HCT116 (cell line): Measurements from ENCODE around the gene SUPT3H. TPM values are rescaled to one million over a fixed set of nuclear protein-coding genes. Genes with fewer than 3 reads are reported as not detected.
A peak's percentile ranks its signal among the peaks of the same experiment; 100 is the strongest.

Source experiments
- ATAC-seq: fragments of 200-7000 bp; cut with Tn5 transposase; 2 replicates; pipeline ENCODE4 v1.9.1; 2020; ENCODE audit warnings: mild to moderate bottlenecking, moderate library complexity
- BruUV-seq: library from RNA; stranded (reverse); fragments of 400-500 nt; replicated peaks from 2 replicates; lab custom pipeline; 2021; lab: Mats Ljungman, UMichigan
- CTCF ChIA-PET: fragments of 300-600 bp; sonication (Branson Sonifier 250); formaldehyde crosslinking; loops from one replicate; lab custom pipeline; 2021; ENCODE audit warnings: antibody characterized with exemption; lab: Charles Lee
- POLR2A ChIA-PET: fragments of 300-600, 350-600 bp; sonication (Branson Sonifier 250); formaldehyde crosslinking; loops from one replicate; lab custom pipeline; 2021; ENCODE audit warnings: antibody characterized with exemption; lab: Charles Lee
- RAD21 ChIA-PET, 2 experiments: fragments of 300-600 bp; sonication (Branson Sonifier 250); formaldehyde crosslinking; loops; one replicate each; lab custom pipeline; 2023; ENCODE audit warnings: low total read pairs in 2 of 2; ENCODE audit not compliant: uncharacterized antibody in 2 of 2, unreplicated experiment in 2 of 2, low non-redundant PET in 1 of 2; lab: Charles Lee
- DNase-seq: peaks from one replicate; pipeline ENCODE4 v3.0.0-alpha.2; 2010; ENCODE audit warnings: low read depth, low spot score
- H2AFZ ChIP-seq: fragments of 200-600 bp; shearing (Covaris generic), sonication (generic); 2 replicates; pipeline ENCODE4 v1.6.1; 2017; ENCODE audit warnings: low read depth, mixed run types, mixed read lengths, antibody characterized with exemption, low read length; ENCODE audit not compliant: poor library complexity, severe bottlenecking
- H3K27ac ChIP-seq: 2 replicates; pipeline ENCODE4 v1.5.1; 2012; ENCODE audit warnings: low read depth, low read length
- H3K27me3 ChIP-seq: fragments of 200-600 bp; sonication (generic); 2 replicates; pipeline ENCODE4 v1.6.1; 2016; ENCODE audit warnings: mixed run types, low read length, mixed read lengths; ENCODE audit not compliant: insufficient read depth
- H3K36me3 ChIP-seq, 2 experiments: fragments of 200-500 bp in 1 of 2; fragments of 200-600 bp in 1 of 2; sonication (Bioruptor generic) in 1 of 2; sonication (generic) in 1 of 2; 2 replicates each; pipeline versions ENCODE4 v1.5.1 to v1.6.1; 2014 to 2016; ENCODE audit warnings: low read length in 2 of 2, inconsistent platforms in 1 of 2, mixed read lengths in 1 of 2, mixed run types in 1 of 2; ENCODE audit not compliant: insufficient read depth in 2 of 2, control insufficient read depth in 1 of 2
- H3K4me1 ChIP-seq, 2 experiments: fragments of 200-600 bp in 1 of 2; sonication (generic) in 1 of 2; 2 replicates each; pipeline versions ENCODE4 v1.5.1 to v1.6.1; 2012 to 2017; ENCODE audit warnings: low read length in 2 of 2, inconsistent platforms in 1 of 2, mild to moderate bottlenecking in 1 of 2, mixed read lengths in 1 of 2, mixed run types in 1 of 2, moderate library complexity in 1 of 2; ENCODE audit not compliant: insufficient read depth in 2 of 2, control insufficient read depth in 1 of 2
- H3K4me2 ChIP-seq: fragments of 200-600 bp; sonication (generic); 2 replicates; pipeline ENCODE4 v1.6.1; 2017; ENCODE audit warnings: mixed run types, low read length, mixed read lengths
- H3K4me3 ChIP-seq, 2 experiments: fragments of 200-600 bp in 1 of 2; sonication (generic) in 1 of 2; replicated peaks in 1 of 2; 2 replicates each; pipeline ENCODE4 v1.5.1; 2011 to 2016; ENCODE audit warnings: low read length in 2 of 2, control low read depth in 1 of 2, low read depth in 1 of 2, mild to moderate bottlenecking in 1 of 2, mixed read lengths in 1 of 2, mixed run types in 1 of 2
- H3K79me2 ChIP-seq: fragments of 200-600 bp; sonication (generic); 2 replicates; pipeline ENCODE4 v1.6.1; 2017; ENCODE audit warnings: mild to moderate bottlenecking, mixed run types, low read length, moderate library complexity, mixed read lengths; ENCODE audit not compliant: insufficient read depth
- H3K9ac ChIP-seq: fragments of 200-600 bp; sonication (generic); 2 replicates; pipeline ENCODE4 v1.6.1; 2016; ENCODE audit warnings: low read length, mixed read lengths
- H3K9me2 ChIP-seq: fragments of 200-600 bp; sonication (generic), shearing (Covaris generic); 2 replicates; pipeline ENCODE4 v1.6.1; 2017; ENCODE audit warnings: mixed run types, mild to moderate bottlenecking, moderate library complexity; ENCODE audit not compliant: insufficient read depth
- H3K9me3 ChIP-seq, 2 experiments: fragments of 200-500 bp in 1 of 2; fragments of 200-600 bp in 1 of 2; sonication (Bioruptor generic) in 1 of 2; sonication (generic) in 1 of 2; 2 replicates each; pipeline ENCODE4 v1.6.1; 2014 to 2017; ENCODE audit warnings: low read length in 2 of 2, mixed read lengths in 2 of 2, inconsistent platforms in 1 of 2, low read depth in 1 of 2, mild to moderate bottlenecking in 1 of 2, mixed run types in 1 of 2, moderate library complexity in 1 of 2; ENCODE audit not compliant: control insufficient read depth in 1 of 2, insufficient read depth in 1 of 2
- H4K20me1 ChIP-seq: fragments of 200-600 bp; sonication (generic), shearing (Covaris generic); 2 replicates; pipeline ENCODE4 v1.6.1; 2017; ENCODE audit warnings: mixed run types, mild to moderate bottlenecking, moderate library complexity; ENCODE audit not compliant: insufficient read depth
- CBX3 ChIP-seq: IDR thresholded peaks from 2 replicates; pipeline ENCODE4 v1.6.1; 2012; ENCODE audit warnings: low read depth
- EGR1 ChIP-seq: IDR thresholded peaks from 2 replicates; pipeline ENCODE4 v1.6.1; 2012; ENCODE audit warnings: low read depth
- ELF1 ChIP-seq: IDR thresholded peaks from 2 replicates; pipeline ENCODE4 v1.6.1; 2012; ENCODE audit warnings: low read depth, borderline replicate concordance
- FOSL1 ChIP-seq: IDR thresholded peaks from 2 replicates; pipeline ENCODE4 v1.6.1; 2012; ENCODE audit warnings: low read depth
- JUND ChIP-seq: IDR thresholded peaks from 2 replicates; pipeline ENCODE4 v1.6.1; 2012
- POLR2A ChIP-seq: IDR thresholded peaks from 2 replicates; pipeline ENCODE4 v1.7.0; 2011; ENCODE audit warnings: borderline replicate concordance; ENCODE audit not compliant: insufficient read depth, insufficient read length; ENCODE audit errors: extremely low read depth
- RAD21 ChIP-seq: IDR thresholded peaks from 2 replicates; pipeline ENCODE4 v1.6.1; 2012; ENCODE audit warnings: low read depth, mild to moderate bottlenecking
- SRF ChIP-seq: IDR thresholded peaks from 2 replicates; pipeline ENCODE4 v1.6.1; 2012; ENCODE audit warnings: low read depth
- TCF7L2 ChIP-seq: IDR thresholded peaks from 2 replicates; pipeline ENCODE4 v1.7.0; 2011; ENCODE audit warnings: borderline replicate concordance, inconsistent platforms; ENCODE audit not compliant: insufficient read depth, insufficient read length; ENCODE audit errors: extremely low read depth
- YY1 ChIP-seq: IDR thresholded peaks from 2 replicates; pipeline ENCODE4 v1.6.1; 2011; ENCODE audit warnings: low read length, low read depth, moderate library complexity, mild to moderate bottlenecking; ENCODE audit not compliant: insufficient replicate concordance; ENCODE audit errors: extremely low read depth
- ZFX ChIP-seq: fragments of 450-650 bp; IDR thresholded peaks from 2 replicates; pipeline ENCODE4 v1.6.1; 2017
- intact Hi-C: fragments of 100-400 bp; cut with micrococcal nuclease; formaldehyde crosslinking; loops from 2 replicates; pipeline ENCODE4 v1.10.0; 2022
- total RNA-seq: library from RNA; stranded (reverse); gene quantifications from one replicate; pipeline ENCODE4 v1.2.1, GENCODE V29; 2021; ENCODE audit not compliant: unreplicated experiment
- TF ChIP-seq, protein P1 (sequence below), 3 experiments: fragments of 200-600 bp in 1 of 3; sonication (generic) in 1 of 3; IDR thresholded peaks in 2 of 3; conservative IDR thresholded peaks in 1 of 3; 2 replicates each; pipeline ENCODE4 v1.5.1; 2012 to 2017; ENCODE audit warnings: low read depth in 2 of 3, low read length in 2 of 3, antibody characterized with exemption in 1 of 3, borderline replicate concordance in 1 of 3, control low read depth in 1 of 3, mild to moderate bottlenecking in 1 of 3, mixed read lengths in 1 of 3, mixed run types in 1 of 3, moderate library complexity in 1 of 3; ENCODE audit not compliant: insufficient read depth in 1 of 3

Gene SUPT3H
- total RNA-seq, 1 experiment from 2014 or later, result 7.4 TPM

DNA sequence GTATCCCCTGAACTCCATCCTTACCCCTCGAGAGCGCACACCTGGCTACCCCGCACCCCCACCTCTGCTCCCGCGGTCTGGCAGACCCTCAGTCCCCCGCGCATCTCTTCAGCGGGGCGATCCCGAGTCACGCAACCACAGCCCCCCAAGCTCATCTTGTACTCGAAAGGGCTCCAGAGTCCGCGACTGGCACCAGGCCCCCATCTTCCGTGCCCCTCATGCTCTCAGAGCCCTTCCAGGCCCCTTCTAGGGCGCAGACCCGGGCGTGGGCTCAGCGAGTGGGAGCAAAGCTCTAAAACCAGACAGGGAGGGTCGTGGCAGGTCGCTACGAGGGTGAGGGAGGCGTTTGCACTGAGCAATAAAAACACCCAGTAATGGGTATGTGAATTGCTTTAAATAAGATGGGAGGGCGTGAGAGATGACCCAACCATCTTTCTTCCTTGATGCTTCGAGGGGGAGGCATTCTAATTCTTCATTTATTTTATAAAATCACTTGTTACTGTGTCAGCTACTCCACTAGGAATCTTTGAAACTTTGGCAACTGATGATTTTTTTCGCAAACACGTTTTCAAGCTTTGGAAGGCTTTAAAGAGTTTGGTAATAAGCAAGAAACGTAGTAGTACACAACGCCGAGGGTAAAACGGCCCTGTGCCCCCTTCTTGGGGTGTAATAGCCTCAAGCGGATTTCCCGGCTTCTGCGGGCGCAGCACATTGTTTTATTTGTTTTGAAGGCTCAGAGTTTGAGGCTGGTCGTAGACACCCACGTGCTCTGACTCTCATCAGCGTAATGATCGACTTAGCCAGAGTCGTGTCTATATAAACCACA lies 42.6 kb upstream of the SUPT3H start:
- RAD21 ChIA-PET, result interaction anchor here (0.9 to 1.6 kb wide), 4 partner anchors 294 to 945 kb away, joined by 3 to 8 read pairs (median 4); no protein-coding TSS in a partner anchor
- Histone ChIP-seq H3K79me2 (no peaks in the 10 kb centered on the region), H3K4me1 (peaks cover 8 to 40% of the 10 kb centered on the region in 2 experiments), H3K36me3 (no peaks in the 10 kb centered on the region), H3K9me2 (no peaks in the 10 kb centered on the region), H3K4me3 (peak overlapping the region; percentile 36 to 47; a peak in 2 of 4 replicates), H3K4me2 (peak overlapping the region; percentile 100), H3K27ac (no peak overlapping the region), H3K9ac (no peak overlapping the region), H4K20me1 (no peaks in the 10 kb centered on the region), H3K9me3 (no peaks in the 10 kb centered on the region), H2AFZ (peak overlapping the region; percentile 95), H3K27me3 (peaks cover 18% of the 10 kb centered on the region)
- no TSS peak for BruUV-seq
- ATAC-seq (no peak), DNase-seq (no peak)
- CTCF ChIA-PET, result interaction anchor here (0.7 to 2.7 kb wide), 7 partner anchors 294 to 945 kb away, joined by 3 to 18 read pairs (median 3); no protein-coding TSS in a partner anchor
- intact Hi-C loops, result loop anchor here (5.0 kb wide), 1 partner anchor 502 kb away; no protein-coding TSS in a partner anchor
- TF ChIP-seq POLR2A (no peak), CBX3 (no peak), SRF (no peak), EGR1 (no peak), RAD21 (no peak), FOSL1 (no peak), TCF7L2 (no peak), ELF1 (no peak), JUND (no peak), ZFX (no peak), YY1 (no peak)
- TF ChIP-seq, protein P1, sequence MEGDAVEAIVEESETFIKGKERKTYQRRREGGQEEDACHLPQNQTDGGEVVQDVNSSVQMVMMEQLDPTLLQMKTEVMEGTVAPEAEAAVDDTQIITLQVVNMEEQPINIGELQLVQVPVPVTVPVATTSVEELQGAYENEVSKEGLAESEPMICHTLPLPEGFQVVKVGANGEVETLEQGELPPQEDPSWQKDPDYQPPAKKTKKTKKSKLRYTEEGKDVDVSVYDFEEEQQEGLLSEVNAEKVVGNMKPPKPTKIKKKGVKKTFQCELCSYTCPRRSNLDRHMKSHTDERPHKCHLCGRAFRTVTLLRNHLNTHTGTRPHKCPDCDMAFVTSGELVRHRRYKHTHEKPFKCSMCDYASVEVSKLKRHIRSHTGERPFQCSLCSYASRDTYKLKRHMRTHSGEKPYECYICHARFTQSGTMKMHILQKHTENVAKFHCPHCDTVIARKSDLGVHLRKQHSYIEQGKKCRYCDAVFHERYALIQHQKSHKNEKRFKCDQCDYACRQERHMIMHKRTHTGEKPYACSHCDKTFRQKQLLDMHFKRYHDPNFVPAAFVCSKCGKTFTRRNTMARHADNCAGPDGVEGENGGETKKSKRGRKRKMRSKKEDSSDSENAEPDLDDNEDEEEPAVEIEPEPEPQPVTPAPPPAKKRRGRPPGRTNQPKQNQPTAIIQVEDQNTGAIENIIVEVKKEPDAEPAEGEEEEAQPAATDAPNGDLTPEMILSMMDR (IDR thresholded peaks at IDR 0.05 in 2 of 3, conservative IDR thresholded peaks at IDR 0.05 in 1 of 3; ENCODE audit: borderline replicate concordance in 1 of 3, insufficient read depth in 1 of 3, low read depth in 2 of 3, low read length in 2 of 3), result no peak
- POLR2A ChIA-PET, result interaction anchor here (1.0 kb wide), 1 partner anchor 790 kb away, joined by 5 read pairs; no protein-coding TSS in a partner anchor
